ENCODE measurements around the gene WDR70.

DNA sequence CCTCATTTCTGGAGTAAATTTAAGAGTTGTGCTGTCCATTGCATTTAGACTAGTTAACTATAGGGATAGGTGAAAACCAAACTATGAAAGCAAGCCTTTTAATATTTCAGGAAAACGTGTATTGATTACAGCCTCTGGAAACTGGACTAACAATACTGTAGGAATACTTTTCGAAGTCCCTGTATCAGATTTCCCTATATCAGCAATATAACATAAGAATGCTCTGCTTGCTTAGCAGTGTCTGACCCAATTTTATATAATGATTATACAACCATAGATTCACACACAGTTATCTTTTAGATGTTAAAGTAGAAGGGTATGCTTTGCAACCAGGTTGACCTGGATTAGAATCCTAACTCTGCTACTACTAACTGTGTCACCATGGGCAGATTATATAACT, 203.1 kb downstream of the WDR70 start:
- TF ChIP-seq MEF2A (IDR thresholded peaks at IDR 0.05; ENCODE audit: borderline replicate concordance, low read depth) (no peak), RAD21 (IDR thresholded peaks at IDR 0.05; ENCODE audit: low read length) (no peak), MXI1 (IDR thresholded peaks at IDR 0.05; ENCODE audit: low read depth, low read length) (no peak), CHD2 (IDR thresholded peaks at IDR 0.05; ENCODE audit: low read length, partially characterized antibody) (no peak)
- TF ChIP-seq, protein P1, sequence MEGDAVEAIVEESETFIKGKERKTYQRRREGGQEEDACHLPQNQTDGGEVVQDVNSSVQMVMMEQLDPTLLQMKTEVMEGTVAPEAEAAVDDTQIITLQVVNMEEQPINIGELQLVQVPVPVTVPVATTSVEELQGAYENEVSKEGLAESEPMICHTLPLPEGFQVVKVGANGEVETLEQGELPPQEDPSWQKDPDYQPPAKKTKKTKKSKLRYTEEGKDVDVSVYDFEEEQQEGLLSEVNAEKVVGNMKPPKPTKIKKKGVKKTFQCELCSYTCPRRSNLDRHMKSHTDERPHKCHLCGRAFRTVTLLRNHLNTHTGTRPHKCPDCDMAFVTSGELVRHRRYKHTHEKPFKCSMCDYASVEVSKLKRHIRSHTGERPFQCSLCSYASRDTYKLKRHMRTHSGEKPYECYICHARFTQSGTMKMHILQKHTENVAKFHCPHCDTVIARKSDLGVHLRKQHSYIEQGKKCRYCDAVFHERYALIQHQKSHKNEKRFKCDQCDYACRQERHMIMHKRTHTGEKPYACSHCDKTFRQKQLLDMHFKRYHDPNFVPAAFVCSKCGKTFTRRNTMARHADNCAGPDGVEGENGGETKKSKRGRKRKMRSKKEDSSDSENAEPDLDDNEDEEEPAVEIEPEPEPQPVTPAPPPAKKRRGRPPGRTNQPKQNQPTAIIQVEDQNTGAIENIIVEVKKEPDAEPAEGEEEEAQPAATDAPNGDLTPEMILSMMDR (IDR thresholded peaks at IDR 0.05) = no peak
- TF ChIP-seq, protein P2, sequence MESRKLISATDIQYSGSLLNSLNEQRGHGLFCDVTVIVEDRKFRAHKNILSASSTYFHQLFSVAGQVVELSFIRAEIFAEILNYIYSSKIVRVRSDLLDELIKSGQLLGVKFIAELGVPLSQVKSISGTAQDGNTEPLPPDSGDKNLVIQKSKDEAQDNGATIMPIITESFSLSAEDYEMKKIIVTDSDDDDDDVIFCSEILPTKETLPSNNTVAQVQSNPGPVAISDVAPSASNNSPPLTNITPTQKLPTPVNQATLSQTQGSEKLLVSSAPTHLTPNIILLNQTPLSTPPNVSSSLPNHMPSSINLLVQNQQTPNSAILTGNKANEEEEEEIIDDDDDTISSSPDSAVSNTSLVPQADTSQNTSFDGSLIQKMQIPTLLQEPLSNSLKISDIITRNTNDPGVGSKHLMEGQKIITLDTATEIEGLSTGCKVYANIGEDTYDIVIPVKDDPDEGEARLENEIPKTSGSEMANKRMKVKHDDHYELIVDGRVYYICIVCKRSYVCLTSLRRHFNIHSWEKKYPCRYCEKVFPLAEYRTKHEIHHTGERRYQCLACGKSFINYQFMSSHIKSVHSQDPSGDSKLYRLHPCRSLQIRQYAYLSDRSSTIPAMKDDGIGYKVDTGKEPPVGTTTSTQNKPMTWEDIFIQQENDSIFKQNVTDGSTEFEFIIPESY (IDR thresholded peaks at IDR 0.05; ENCODE audit: borderline replicate concordance, low read depth) = no peak
- TF ChIP-seq, protein P3, sequence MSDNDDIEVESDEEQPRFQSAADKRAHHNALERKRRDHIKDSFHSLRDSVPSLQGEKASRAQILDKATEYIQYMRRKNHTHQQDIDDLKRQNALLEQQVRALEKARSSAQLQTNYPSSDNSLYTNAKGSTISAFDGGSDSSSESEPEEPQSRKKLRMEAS (IDR thresholded peaks at IDR 0.05; ENCODE audit: low read depth) = no peak
- TF ChIP-seq, protein P4, sequence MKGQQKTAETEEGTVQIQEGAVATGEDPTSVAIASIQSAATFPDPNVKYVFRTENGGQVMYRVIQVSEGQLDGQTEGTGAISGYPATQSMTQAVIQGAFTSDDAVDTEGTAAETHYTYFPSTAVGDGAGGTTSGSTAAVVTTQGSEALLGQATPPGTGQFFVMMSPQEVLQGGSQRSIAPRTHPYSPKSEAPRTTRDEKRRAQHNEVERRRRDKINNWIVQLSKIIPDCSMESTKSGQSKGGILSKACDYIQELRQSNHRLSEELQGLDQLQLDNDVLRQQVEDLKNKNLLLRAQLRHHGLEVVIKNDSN (IDR thresholded peaks at IDR 0.05; ENCODE audit: borderline replicate concordance, low read depth) = no peak
